Fibroblast of lung (primary cell): ENCODE results near the gene CCDC39. TPM values are rescaled to one million over a fixed set of nuclear protein-coding genes. Genes with fewer than 3 reads are reported as not detected.

Experiments used
- DNase-seq, 2 donors: peaks; one replicate each; pipeline versions ENCODE4 v3.0.0 to v3.0.0-alpha.2; 2010; ENCODE audit warnings: low read depth in 2 of 2
- H2AFZ ChIP-seq: 2 replicates; pipeline ENCODE4 v1.5.1; 2012; ENCODE audit warnings: low read length, control low read depth, inconsistent platforms
- H3K27ac ChIP-seq: 2 replicates; pipeline ENCODE4 v1.5.1; 2011; ENCODE audit warnings: low read length, control low read depth; ENCODE audit not compliant: insufficient read depth
- H3K27me3 ChIP-seq: 2 replicates; pipeline ENCODE4 v1.5.1; 2011; ENCODE audit warnings: mild to moderate bottlenecking, low read length; ENCODE audit not compliant: control insufficient read depth, insufficient read depth
- H3K36me3 ChIP-seq: 2 replicates; pipeline ENCODE4 v1.5.1; 2011; ENCODE audit warnings: low read length; ENCODE audit not compliant: control insufficient read depth, insufficient read depth
- H3K4me1 ChIP-seq: 2 replicates; pipeline ENCODE4 v1.5.1; 2011; ENCODE audit warnings: low read length; ENCODE audit not compliant: control insufficient read depth, insufficient read depth; ENCODE audit errors: extremely low read depth
- H3K4me2 ChIP-seq: 2 replicates; pipeline ENCODE4 v1.5.1; 2011; ENCODE audit warnings: low read length, control low read depth; ENCODE audit not compliant: insufficient read depth; ENCODE audit errors: extremely low read depth
- H3K4me3 ChIP-seq, 4 experiments: fragments of 200-600 bp in 1 of 4; sonication (generic) in 1 of 4; replicated peaks in 1 of 4; 2 replicates each; pipeline ENCODE4 v1.5.1; 2011 to 2016; ENCODE audit warnings: low read length in 4 of 4, low read depth in 3 of 4, mild to moderate bottlenecking in 3 of 4, control low read depth in 2 of 4, inconsistent platforms in 1 of 4, mixed read lengths in 1 of 4; ENCODE audit not compliant: insufficient read depth in 1 of 4; ENCODE audit errors: control extremely low read depth in 1 of 4
- H3K79me2 ChIP-seq: 2 replicates; pipeline ENCODE4 v1.5.1; 2012; ENCODE audit warnings: mild to moderate bottlenecking, low read length, inconsistent platforms; ENCODE audit not compliant: control insufficient read depth, insufficient read depth
- H3K9ac ChIP-seq: 2 replicates; pipeline ENCODE4 v1.5.1; 2011; ENCODE audit warnings: mild to moderate bottlenecking, low read length, control low read depth; ENCODE audit not compliant: insufficient read depth
- H3K9me3 ChIP-seq: 2 replicates; pipeline ENCODE4 v1.5.1; 2012; ENCODE audit warnings: low read depth, low read length; ENCODE audit not compliant: control insufficient read depth, insufficient read depth
- H4K20me1 ChIP-seq: 2 replicates; pipeline ENCODE4 v1.5.1; 2011; ENCODE audit warnings: low read length; ENCODE audit not compliant: control insufficient read depth, insufficient read depth; ENCODE audit errors: extremely low read depth
- EZH2 ChIP-seq: IDR thresholded peaks from 2 replicates; pipeline ENCODE4 v1.5.1; 2012; ENCODE audit warnings: low read length, control low read depth, mild to moderate bottlenecking; ENCODE audit errors: missing control alignments
- polyA plus RNA-seq, 2 donors: library from polyadenylated mRNA; depleted of rRNA in 1 of 2; stranded (reverse) in 1 of 2; unstranded in 1 of 2; fragments of >200 nt; gene quantifications; 2 replicates each; pipeline ENCODE4 v1.2.1, GENCODE V29; 2011 to 2012; ENCODE audit warnings: missing spikeins in 1 of 2
- total RNA-seq: library from RNA; depleted of rRNA; stranded (reverse); fragments of >200 nt; gene quantifications from 2 replicates; pipeline ENCODE4 v1.2.1, GENCODE V29; 2014
- TF ChIP-seq, protein P1 (sequence below), 2 donors: IDR thresholded peaks in 1 of 2; conservative IDR thresholded peaks in 1 of 2; 1 replicate in 1 of 2; 2 replicates in 1 of 2; pipeline ENCODE4 v1.5.1; 2011 to 2012; ENCODE audit warnings: low read length in 2 of 2, control low read depth in 1 of 2, inconsistent platforms in 1 of 2, low read depth in 1 of 2, mild to moderate bottlenecking in 1 of 2

The CCDC39 gene
- total and polyA plus RNA-seq, 2 donors (not counting 1 experiment from before 2014, with no cell fraction given): under 0.01 TPM; not detected in 1

DNA sequence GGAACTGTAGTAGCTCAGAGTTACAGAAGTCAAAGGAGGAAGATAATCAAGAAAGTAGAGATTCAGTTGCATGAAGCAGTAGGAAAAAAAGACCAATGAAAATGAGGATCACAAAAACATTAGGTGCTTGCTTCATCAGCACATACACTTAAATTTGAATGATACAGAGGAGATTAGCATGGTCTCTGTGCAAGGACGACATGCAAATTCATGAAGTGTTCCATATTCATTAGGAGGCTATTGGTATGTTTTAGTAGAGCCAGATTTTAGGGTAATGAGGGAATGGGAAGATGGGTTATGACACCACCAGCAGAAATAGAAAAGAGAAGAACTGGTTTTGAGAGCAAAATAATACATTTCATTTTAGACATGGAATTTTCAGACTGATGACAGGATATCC lies 98.4 kb downstream of the CCDC39 start:
- no peak for TF ChIP-seq EZH2
- TF ChIP-seq, protein P1, sequence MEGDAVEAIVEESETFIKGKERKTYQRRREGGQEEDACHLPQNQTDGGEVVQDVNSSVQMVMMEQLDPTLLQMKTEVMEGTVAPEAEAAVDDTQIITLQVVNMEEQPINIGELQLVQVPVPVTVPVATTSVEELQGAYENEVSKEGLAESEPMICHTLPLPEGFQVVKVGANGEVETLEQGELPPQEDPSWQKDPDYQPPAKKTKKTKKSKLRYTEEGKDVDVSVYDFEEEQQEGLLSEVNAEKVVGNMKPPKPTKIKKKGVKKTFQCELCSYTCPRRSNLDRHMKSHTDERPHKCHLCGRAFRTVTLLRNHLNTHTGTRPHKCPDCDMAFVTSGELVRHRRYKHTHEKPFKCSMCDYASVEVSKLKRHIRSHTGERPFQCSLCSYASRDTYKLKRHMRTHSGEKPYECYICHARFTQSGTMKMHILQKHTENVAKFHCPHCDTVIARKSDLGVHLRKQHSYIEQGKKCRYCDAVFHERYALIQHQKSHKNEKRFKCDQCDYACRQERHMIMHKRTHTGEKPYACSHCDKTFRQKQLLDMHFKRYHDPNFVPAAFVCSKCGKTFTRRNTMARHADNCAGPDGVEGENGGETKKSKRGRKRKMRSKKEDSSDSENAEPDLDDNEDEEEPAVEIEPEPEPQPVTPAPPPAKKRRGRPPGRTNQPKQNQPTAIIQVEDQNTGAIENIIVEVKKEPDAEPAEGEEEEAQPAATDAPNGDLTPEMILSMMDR (conservative IDR thresholded peaks at IDR 0.05 in 1 of 2, IDR thresholded peaks at IDR 0.05 in 1 of 2; ENCODE audit: low read depth in 1 of 2, low read length in 2 of 2): no peak
- no peak for DNase-seq
- Histone ChIP-seq H3K27me3 (no peaks in the 10 kb centered on the region), H2AFZ (no peak overlapping the region), H3K79me2 (no peaks in the 10 kb centered on the region), H3K9ac (no peak overlapping the region), H3K27ac (no peak overlapping the region), H3K4me2 (no peak overlapping the region), H3K4me1 (no peaks in the 10 kb centered on the region), H3K4me3 (no peak overlapping the region), H3K9me3 (no peaks in the 10 kb centered on the region), H3K36me3 (no peaks in the 10 kb centered on the region), H4K20me1 (no peaks in the 10 kb centered on the region)

DNA sequence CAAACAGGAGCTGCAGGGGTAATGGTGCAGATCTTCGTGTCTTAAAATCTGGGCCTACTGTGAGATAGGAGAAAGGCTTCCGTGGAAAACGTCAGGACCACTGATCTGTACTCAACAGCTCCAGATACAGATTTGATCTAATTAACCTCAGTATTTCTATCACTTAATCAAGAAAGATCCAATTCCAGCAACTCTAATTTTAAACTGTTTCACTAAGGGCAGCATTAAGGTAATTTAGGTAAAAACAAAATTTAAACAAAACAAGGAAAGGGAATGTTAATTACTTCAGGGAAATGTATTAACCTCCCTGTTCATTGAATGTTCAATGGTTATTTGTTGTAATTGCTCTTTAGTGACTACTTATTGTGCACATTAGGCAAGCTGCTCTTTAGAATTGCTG lies 103.7 kb downstream of the CCDC39 start:
- Histone ChIP-seq H3K79me2 (no peaks in the 10 kb centered on the region), H3K4me1 (no peaks in the 10 kb centered on the region), H3K27me3 (no peaks in the 10 kb centered on the region), H4K20me1 (no peaks in the 10 kb centered on the region), H3K36me3 (no peaks in the 10 kb centered on the region), H3K9ac (no peak overlapping the region), H3K9me3 (no peaks in the 10 kb centered on the region), H3K27ac (no peak overlapping the region), H2AFZ (no peak overlapping the region), H3K4me3 (no peak overlapping the region), H3K4me2 (no peak overlapping the region)
- TF ChIP-seq EZH2: no peak
- TF ChIP-seq, protein P1 (conservative IDR thresholded peaks at IDR 0.05 in 1 of 2, IDR thresholded peaks at IDR 0.05 in 1 of 2; ENCODE audit: low read depth in 1 of 2, low read length in 2 of 2): no peak
- no peak for DNase-seq

DNA sequence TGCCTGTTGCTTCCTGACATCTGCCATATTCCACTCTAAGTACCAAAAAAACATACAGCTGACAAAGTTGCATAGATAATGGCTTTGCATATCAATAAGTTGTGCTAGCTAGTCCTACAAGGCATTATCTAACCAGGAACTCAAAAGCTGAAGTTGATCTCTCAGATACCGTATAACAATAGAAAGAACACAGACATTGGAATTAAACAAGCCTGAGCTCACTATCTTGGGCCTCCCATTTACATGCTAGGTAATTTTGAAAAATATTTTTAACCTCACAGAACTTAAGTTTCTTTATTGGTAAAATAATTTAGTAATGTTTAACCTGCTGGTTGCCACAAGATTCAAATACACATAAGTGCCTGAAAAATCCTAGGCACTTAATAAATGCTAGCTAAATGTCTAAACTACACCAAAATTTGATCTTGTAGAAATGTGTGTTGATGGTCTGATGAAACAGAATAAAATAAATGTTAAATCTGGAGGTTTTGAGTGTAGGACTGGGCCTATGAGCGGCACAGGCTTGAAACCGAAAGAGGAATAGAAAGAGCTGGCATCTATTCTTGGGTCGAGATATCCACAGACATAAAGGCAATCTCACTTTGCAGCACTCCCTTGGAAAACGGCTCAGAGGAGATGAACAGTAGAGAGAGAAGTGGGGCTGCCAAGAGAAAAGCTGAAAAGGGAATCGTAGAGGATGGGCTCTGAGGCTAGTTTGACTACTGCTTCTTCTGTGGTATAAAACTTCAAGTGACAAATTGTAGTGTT lies 107.3 kb downstream of the CCDC39 start:
- no peaks in the 10 kb centered on the region for H4K20me1 ChIP-seq
- H3K4me1 ChIP-seq: no peaks in the 10 kb centered on the region
- H3K9me3 ChIP-seq: no peaks in the 10 kb centered on the region
- TF ChIP-seq, protein P1 (conservative IDR thresholded peaks at IDR 0.05 in 1 of 2, IDR thresholded peaks at IDR 0.05 in 1 of 2; ENCODE audit: low read depth in 1 of 2, low read length in 2 of 2): no peak
- TF ChIP-seq EZH2: no peak
- DNase-seq: no peak
- no peak overlapping the region for H2AFZ ChIP-seq
- H3K4me3 ChIP-seq: no peak overlapping the region
- no peaks in the 10 kb centered on the region for H3K27me3 ChIP-seq
- no peak overlapping the region for H3K9ac ChIP-seq
- H3K79me2 ChIP-seq: no peaks in the 10 kb centered on the region
- no peaks in the 10 kb centered on the region for H3K36me3 ChIP-seq
- no peak overlapping the region for H3K27ac ChIP-seq
- H3K4me2 ChIP-seq: no peak overlapping the region
